Sigmoid colon (tissue), 4 donors: ENCODE results near the gene SMIM1.

Experiments
- CTCF ChIP-seq, 4 experiments: fragments of 450-650 bp in 3 of 4; fragments of 200-600 bp in 1 of 4; IDR thresholded peaks; one replicate each; pipeline ENCODE4 v1.5.1; 2016 to 2019; ENCODE audit warnings: antibody characterized with exemption in 4 of 4, mild to moderate bottlenecking in 3 of 4, moderate library complexity in 2 of 4
- EP300 ChIP-seq, 4 donors: sonication (generic); formaldehyde crosslinking; IDR thresholded peaks; one replicate each; pipeline ENCODE4 v1.6.1; 2017; ENCODE audit warnings: antibody characterized with exemption in 4 of 4
- POLR2A ChIP-seq, 2 donors: fragments of 450-650 bp; IDR thresholded peaks; one replicate each; pipeline ENCODE4 v1.6.1; 2016; ENCODE audit warnings: antibody characterized with exemption in 2 of 2, mild to moderate bottlenecking in 2 of 2, moderate library complexity in 2 of 2
- POLR2AphosphoS5 ChIP-seq, 4 donors: sonication (generic); formaldehyde crosslinking; IDR thresholded peaks; one replicate each; pipeline ENCODE4 v1.6.1; 2017; ENCODE audit warnings: antibody characterized with exemption in 4 of 4

- TF ChIP-seq CTCF (IDR thresholded peaks at IDR 0.05) (no peak), POLR2AphosphoS5 (IDR thresholded peaks at IDR 0.05) (no peak), POLR2A (IDR thresholded peaks at IDR 0.05) (no peak), EP300 (IDR thresholded peaks at IDR 0.05) (no peak)
These were observed 52.8 kb downstream of the SMIM1 start for GRCh38 chr1:3825356-3825755.
